HG03558 (cell line): ENCODE results near the gene ENG.
"Not testable (repeated sequence)": the region's sequence is repeated elsewhere in the genome, so short reads cannot be mapped to it uniquely, and the experiment has no call there.

ENCODE experiments used
- ATAC-seq: cut with Tn5 transposase; IDR thresholded peaks from one replicate; pipeline ENCODE4 v1.9.1; 2021; ENCODE audit warnings: moderate number of reproducible peaks; ENCODE audit not compliant: unreplicated experiment; ENCODE audit errors: extremely low read depth

ENG gene

GRCh38 chr9:127847833-127848755, 6.4 kb downstream of the ENG start:
- no peak for ATAC-seq

DNA sequence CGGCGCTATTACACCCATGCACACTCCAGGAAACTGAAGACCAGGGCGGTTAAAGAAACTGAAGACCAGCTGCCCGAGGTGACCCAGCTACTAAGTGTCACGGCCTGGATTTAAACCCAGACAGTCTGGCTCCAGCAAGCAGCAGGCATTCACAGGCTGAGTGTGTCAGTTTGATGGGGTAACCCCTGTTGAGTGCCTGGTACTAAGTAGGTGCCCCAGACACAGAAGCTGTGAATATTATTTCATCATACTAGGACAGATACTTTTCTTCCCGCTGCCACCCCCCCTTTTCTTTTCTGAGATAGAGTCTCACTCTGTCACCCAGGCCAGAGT, 7.3 kb downstream of the ENG start:
- no peak for ATAC-seq

DNA sequence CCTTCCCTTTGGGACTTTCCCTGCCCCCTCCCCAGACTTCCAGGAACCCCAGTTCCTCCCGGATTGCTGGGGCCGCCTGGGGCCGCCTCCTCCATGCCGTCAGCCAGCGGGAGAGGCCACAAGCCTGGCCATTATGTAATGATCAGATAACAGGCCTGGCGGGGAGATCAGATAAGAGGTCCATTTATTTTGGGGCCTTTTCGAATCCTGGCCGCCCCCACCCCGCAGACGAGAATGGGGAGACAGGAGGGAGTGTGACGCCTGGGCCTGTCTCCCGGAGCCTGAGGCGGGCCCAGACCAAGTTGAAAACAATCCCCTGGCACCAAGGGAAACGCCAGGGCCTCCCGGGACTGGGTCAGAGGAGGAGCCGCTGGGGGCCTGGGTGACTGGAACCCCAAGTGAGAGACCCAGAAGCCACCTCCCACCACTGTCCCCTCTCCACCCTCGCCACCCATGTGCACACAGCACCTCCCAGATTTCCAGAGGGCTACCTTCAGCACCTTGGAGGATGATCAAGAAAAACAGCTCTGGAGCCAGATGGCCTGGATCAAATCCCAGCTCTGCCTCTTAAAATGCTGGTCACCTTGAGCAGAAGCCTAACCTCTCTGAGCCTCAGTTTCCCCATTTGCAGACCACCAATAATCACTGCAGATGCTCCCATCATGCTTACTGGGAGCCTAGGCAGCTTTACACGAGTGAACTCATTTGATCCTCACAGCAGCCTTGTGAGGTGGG, 7.8 kb downstream of the ENG start:
- no peak for ATAC-seq

- not testable (repeated sequence) for ATAC-seq
These were observed 8.8 kb downstream of the ENG start for GRCh38 chr9:127845619-127846018.

DNA sequence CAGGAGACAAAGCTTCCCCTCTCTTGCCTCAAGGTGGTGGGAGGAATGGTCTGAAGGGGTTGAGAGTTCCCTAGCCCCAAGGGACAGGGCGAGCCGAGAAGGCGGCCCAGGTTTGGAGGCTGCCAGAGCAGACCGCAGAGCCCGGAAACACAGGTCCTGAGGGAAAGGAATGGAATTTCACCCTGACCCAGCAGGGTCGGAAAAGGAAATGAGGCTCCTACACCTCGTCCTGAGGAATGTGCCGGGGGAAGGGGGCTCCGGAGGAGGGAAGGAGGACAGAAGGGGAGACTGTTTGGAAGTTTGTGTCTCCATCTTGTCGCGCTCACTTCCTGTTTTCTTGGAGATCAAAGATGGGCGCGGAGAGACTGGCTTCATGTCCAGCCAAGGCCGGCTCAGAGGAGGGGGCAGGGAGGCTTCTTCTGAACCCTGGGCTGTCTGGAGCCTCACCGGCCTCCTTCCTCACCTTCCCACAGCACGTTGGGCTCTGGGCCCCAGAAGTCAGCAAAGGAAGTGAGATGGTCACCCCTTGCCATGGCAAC, 9.6 kb downstream of the ENG start:
- ATAC-seq, result no peak

- ATAC-seq, result no peak
These were observed 13.2 kb downstream of the ENG start for GRCh38 chr9:127841087-127841835.

DNA sequence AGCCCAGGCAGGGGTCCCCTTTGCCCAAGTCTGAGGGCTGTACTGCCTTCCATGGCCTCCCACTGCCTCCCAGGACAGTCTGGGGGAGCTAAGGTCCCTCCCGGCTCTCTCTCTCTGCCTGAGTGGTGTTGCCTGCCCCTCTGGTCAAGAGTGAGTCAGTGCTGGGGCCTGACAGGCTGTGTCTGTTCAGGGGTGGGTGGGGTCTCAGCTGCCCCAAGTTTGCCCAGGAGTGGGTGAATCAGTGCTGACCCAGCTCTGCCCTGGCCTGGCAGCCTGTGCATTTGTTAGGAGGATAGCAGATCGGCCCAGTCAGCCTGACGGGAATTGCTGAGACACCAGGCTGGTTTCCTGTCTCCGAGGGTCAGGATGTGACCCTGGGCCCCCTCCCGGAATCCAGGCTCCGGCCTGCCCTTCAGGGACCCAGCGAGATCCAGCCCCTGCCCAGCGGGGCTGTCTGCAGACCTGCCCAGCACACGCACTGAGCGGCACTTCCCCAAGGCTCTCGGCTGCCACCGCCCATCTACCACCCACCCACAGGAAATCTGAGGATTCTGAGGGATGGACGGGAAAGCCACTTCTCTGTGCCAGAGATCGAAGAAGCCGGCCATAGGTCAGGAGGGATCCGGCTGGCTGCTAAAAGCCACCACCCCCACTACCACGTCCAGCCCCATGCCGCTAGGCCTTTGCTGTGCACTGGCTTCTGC, 15.9 kb downstream of the ENG start:
- no peak for ATAC-seq

DNA sequence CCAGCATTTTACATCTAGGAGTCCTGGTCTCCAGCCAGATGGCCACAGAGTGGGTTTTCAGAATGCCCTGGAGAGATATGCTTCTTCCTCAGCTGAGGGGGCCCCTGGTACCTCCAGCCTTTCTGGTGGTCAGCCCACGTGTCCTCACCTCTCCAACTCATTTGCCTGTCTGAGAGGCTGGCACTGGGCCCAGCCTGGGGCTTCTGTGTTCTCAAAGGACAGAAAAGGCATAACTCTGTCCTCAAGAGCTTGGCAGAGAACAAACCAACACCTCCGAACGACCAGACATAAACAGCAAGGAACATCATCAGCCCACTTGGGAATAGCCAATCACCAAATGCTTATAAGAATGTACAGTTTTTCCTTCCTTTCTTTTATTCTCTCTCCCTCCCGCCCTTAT, 17.1 kb downstream of the ENG start:
- ATAC-seq, result no peak

GRCh38 chr9:127836561-127836960, 17.9 kb downstream of the ENG start:
- ATAC-seq, result not testable (repeated sequence)

DNA sequence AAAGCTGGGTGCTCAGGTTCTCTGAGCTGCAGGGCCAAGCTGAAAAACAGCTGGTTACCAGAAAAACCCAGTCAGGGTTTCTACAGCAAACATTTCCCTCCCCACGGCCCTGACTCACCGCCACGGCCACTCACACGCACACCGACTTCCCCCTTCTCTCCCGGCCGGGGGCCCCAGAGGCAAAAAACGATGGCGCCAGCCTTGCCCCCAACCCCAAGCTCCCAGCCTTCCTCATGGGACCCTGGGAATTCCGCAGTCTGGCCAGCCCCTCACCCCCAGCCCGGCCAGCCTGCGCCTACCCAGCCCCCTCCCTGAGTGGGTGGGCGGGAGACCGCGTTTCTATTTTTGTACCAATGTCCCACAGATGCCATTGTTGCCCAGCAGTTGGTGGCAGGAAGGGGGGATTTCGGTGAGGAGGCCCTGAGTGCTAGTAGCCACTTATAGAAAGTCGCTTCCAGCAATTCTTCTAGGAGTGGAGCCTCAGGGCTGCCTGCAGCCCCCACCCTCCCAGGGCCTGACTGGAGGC, 18.4 kb downstream of the ENG start:
- no peak for ATAC-seq

DNA sequence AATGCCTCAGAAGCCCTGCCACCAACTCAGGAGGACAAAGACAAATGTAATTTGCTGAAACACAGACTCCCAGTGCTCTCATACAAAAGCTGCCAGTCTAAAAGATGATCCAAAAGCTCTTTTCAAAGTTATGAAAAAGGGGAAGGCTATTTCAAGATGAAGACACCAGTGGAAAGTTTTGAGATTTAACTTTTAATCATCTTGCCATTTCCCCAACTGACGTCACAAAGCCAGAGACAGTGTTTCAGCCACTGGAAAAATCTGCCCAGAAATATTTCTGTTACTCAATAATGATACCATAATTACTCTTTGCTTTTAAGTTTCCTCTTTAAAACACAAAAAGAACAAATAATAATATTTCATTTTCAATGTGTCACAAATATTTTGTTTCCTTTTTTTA, 20.9 kb downstream of the ENG start:
- ATAC-seq, result no peak

GRCh38 chr9:127832248-127832647, 22.2 kb downstream of the ENG start:
- no peak for ATAC-seq

GRCh38 chr9:127829205-127829906, 25.1 kb downstream of the ENG start:
- ATAC-seq, result no peak

GRCh38 chr9:127828262-127829031, 26.0 kb downstream of the ENG start:
- ATAC-seq, result no peak

DNA sequence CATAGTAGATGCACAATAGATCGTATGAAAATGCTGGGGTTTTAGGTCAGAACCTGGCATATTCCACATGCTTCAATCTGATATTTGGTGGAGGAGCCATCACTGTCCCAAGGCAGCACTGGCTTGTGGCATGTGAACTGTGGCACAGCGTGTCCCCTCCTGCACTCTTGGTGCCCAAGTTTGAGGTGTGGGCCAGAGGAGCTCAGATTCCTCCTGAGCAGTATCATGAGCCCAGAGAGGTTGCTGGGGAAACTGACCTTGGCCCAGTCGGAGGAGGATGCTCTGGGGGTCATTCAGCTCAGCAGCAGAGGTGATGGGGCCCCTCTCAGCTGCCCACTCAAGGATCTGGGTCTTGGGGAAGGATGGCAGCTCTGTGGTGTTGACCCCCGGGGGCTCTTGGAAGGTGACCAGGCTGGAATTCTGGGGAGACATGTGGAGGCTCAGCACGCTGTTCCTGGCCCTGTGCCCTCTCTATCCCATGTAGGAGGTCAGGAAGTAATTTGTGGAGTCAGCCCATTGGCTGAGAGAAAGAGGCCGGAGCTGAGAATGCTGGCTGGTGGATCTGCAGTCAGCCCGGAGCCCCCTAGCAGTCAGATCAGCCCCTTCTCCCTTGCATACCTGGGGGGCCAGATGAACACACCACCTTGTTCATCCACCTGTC, 28.1 kb downstream of the ENG start:
- ATAC-seq, result no peak

GRCh38 chr9:127825319-127826051, 29.0 kb downstream of the ENG start:
- no peak for ATAC-seq

DNA sequence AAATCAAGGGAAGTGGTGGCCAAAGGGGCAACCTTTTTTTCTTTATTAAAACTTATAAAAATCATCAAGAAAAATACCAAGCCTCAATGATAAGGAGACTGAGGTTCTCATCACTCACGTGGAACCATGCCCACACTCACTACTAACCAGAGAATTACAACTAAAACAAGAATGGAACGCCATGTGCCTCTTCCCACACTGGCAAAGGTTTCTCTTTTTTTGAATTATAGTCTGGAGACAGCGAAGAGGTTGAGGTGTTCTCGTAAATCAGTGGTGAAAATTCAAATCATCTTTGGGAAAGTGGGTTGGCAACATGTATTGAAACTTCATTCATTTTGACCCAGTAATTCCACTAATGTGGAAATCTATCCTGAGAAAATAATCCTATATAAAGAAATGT, 32.4 kb downstream of the ENG start:
- ATAC-seq, result no peak
